ENCODE measurements around the gene N4BP2L2. TPM values are rescaled to one million over a fixed set of nuclear protein-coding genes. Genes with fewer than 3 reads are reported as not detected.

Gene N4BP2L2
- total and polyA plus RNA-seq, 4 donors, result 14.9 to 116 (median 76.7) TPM

Small RNAs within 50 kb of the gene (small RNA-seq; reads per million reads assigned to genes)
- gene RF00190, result not detected

Other genes with a start within 250 kb of the N4BP2L2 start
- not detected for gene ZAR1L, start 223.4 kb downstream of the N4BP2L2 start, total RNA-seq
- not detected for gene ZAR1L, start 223.4 kb downstream of the N4BP2L2 start, polyA plus RNA-seq
- 10 to 100 TPM in 1 of 2 donors, under 1 TPM in 1; 0.84 to 10.8 TPM for gene BRCA2, start 223.3 kb downstream of the N4BP2L2 start, total RNA-seq
- gene BRCA2, start 223.3 kb downstream of the N4BP2L2 start, polyA plus RNA-seq, result under 1 TPM; 0.39 to 0.88 TPM
- 10 to 100 TPM; 11.0 to 64.6 TPM for gene N4BP2L1, start 110.7 kb downstream of the N4BP2L2 start, total RNA-seq
- 10 to 100 TPM; 16.4 to 36.5 TPM for gene N4BP2L1, start 110.7 kb downstream of the N4BP2L2 start, polyA plus RNA-seq
- 10 to 100 TPM; 17.9 to 24.3 TPM for gene PDS5B, start 47.7 kb upstream of the N4BP2L2 start, total RNA-seq
- 1 to 10 TPM; 3.6 to 7.9 TPM for gene PDS5B, start 47.7 kb upstream of the N4BP2L2 start, polyA plus RNA-seq

Measured in liver (tissue), 5 donors.